ENCODE measurements around the gene F12.

DNA sequence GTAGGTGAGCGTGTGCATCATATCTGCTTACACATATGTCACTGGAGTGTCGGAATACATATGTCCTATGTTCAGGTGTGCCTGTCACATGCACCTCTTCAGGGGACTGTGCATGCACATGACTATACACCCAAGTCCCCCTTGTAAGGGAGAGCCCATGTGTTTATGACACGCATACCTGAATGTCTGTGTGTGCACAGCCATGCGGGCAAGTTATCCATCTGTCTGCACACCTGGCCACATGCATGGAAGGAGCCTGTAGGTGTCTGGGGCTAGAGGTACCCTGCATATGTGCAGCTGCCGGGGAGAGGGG lies 52.3 kb downstream of the F12 start:
- no peak for TF ChIP-seq POLR2A (IDR thresholded peaks at IDR 0.05)
- TF ChIP-seq, protein P1, sequence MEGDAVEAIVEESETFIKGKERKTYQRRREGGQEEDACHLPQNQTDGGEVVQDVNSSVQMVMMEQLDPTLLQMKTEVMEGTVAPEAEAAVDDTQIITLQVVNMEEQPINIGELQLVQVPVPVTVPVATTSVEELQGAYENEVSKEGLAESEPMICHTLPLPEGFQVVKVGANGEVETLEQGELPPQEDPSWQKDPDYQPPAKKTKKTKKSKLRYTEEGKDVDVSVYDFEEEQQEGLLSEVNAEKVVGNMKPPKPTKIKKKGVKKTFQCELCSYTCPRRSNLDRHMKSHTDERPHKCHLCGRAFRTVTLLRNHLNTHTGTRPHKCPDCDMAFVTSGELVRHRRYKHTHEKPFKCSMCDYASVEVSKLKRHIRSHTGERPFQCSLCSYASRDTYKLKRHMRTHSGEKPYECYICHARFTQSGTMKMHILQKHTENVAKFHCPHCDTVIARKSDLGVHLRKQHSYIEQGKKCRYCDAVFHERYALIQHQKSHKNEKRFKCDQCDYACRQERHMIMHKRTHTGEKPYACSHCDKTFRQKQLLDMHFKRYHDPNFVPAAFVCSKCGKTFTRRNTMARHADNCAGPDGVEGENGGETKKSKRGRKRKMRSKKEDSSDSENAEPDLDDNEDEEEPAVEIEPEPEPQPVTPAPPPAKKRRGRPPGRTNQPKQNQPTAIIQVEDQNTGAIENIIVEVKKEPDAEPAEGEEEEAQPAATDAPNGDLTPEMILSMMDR (IDR thresholded peaks at IDR 0.05), result no peak
- no peak for TF ChIP-seq POLR2AphosphoS5 (IDR thresholded peaks at IDR 0.05)

Data from transverse colon (tissue), 4 donors.